NCI-H345 (cell line): Measurements from ENCODE around the gene TRABD.
"Not testable (repeated sequence)": the region's sequence is repeated elsewhere in the genome, so short reads cannot be mapped to it uniquely, and the experiment has no call there.

ENCODE experiments used
- DNase-seq: peaks from one replicate; lab custom pipeline; 2025; lab: John Stamatoyannopoulos, UW

TRABD gene

DNA sequence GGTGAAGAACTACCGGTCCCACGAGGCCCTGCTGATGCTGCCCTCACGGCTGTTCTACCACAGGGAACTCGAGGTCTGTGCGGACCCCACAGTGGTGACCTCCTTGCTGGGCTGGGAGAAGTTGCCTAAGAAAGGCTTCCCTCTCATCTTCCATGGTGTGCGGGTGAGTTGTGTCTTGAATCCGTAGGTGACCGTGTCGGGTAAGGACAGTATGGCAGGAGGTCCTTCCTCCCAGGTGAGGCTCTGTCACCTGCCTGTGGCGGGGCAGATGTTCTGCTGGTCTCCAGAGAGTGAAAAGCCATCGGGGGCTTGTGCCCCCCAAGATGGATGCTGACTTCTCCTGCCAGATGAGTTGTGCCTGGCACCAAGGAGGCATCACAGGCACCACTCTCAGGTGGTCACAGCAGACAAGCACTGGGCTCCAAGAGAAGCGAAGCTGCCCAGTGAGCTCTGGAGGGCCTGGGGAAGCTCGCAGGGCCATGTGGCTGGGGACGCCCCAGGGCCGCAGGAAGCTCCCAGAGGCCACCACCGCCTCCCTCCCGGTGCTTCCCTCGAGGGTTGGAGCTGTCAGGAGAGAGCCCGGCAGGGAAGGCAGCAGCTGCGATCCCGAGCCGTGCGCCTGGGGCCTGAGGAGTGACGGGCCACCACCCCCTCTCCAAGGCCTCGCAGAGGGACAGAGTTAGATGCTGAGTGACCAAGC is 32.5 kb upstream of the TRABD start:
- DNase-seq: no peak

DNA sequence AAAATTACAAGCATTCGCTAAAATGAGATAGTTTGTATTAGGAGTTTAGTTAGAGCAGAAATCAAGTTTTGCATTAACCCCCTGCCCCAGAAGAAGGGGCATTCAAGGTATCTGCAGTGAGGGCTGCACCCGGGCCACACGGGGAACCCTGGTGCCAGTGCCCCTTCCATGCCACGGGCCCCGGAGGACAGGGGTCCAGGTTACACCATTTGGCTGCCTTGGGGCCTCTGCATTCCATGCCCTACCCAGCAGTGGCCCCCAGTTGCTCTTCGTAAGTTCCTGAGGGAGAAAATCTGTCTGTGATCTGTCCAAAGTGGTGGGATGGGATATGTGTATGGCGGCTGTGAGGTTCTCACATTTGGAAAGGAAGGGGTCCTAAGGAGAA is 32.0 kb upstream of the TRABD start:
- DNase-seq: no peak

DNA sequence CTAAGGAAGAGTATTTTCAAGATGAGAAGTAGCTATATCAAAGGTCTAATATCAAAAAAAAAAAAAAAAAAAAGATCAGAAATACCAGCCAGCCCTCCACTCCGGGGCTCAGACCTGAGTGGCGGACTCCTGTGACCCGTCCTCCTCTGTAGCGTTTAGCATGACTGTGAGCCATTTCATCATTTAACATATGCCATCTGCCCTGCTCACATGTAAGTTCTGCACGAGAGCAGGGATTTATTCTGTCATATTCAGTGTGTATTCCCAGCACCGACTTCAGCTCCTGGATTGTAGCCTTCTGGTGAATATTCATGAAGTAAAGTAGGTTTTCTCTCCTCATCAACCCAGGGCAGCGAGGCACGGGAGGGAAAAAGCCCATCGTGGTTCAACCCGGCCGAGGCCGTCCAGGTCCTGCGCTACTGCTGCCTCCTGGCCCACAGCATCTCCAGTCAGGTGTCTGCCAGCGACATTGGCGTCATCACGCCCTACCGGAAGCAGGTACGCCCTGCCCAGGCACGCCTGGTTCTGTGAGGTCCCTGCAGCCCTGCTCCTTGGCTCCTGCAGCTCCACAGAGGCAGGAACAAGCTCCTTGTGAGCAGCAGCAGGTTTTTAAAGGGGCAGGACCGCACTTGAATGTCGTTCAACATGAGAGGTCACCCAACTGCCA is 27.9 kb upstream of the TRABD start:
- no peak for DNase-seq

DNA sequence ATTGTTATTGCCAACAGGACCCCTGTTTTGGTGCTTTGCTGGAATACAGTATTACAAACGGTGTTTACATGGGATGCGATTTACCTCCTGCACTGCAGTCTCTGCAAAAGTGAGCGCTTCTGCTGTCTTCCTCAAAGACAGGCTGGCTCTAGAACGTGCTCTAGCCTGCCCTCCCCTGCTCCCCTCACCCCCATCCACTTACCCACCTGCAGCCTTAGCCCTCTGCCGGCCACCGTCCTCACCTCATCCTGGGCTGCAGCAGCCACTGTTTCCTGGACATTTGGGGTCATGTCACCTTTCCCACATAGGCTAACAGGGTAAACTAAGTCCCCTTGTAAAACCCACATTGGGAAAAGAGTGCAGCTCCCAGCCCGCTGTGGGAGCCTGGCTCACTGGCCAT is 24.8 kb upstream of the TRABD start:
- no peak for DNase-seq

DNA sequence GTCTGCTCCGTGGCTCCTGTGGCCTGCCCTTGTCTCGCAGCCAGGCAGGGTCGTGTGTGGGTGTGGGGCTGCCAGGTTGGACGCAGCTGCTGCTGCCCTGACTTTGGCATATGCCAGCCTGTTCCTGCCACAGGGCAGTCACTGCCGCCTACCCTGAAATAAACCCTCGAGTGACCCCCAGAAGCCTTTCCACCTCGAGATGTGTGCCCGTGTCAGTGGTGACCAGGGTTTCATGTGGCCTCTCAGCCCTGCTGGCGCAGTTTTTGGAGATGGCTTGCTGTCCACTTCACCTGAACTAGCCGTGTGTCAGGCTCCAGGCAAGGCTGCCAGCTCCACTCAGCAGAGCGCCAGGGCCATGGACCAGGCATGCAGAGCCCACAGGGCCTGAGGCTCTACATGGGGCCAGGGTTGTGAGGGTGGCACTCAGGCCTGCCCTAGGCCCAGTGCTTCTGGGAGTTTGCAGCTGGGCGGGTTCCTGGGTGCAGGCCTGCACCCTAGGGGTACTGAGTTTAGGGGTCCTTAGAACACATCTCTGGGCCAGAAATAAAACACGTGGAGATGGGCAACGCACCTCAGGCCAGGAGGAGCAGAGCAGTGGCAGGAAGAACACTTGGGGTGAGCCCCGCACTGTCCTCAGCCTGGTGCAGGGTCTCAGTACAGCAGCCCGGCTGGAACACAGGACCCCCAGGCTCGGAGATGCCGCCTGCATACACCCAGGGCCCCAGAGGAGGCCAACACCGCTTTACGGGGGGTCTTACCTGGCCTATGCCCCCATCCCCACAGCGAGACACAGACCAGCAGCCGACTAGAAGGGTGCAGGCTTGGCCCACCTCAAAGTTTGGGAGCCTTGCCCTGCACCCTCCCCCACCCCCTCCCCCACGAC is 24.0 kb upstream of the TRABD start:
- no peak for DNase-seq

DNA sequence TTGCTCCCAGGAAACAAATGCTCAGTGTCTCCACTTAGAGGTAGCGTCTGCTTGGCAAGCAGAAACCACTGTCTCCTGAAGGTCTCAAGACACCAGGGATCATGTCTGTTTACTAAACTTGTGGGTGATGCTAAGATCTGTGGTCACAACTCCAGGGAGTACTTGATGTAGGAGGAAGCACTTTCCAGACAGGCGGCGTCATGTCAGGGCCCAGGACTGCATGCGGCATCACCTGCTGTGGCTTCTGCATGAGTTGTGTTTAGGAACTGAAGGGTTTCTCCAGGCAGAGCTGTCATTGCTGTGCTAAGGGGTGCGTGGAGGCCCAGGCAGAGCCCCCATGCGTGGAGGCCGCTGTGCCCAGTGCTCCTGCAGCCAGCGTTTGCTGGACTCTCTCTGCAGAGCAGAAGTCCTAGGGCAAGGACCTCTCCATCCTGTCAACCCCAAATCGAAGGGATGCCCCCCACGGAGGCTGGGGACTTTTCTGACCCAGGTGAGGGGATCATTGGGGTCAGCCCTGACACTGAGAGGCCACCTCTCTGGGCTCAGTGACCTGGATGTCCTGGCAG is 23.2 kb upstream of the TRABD start:
- no peak for DNase-seq

DNA sequence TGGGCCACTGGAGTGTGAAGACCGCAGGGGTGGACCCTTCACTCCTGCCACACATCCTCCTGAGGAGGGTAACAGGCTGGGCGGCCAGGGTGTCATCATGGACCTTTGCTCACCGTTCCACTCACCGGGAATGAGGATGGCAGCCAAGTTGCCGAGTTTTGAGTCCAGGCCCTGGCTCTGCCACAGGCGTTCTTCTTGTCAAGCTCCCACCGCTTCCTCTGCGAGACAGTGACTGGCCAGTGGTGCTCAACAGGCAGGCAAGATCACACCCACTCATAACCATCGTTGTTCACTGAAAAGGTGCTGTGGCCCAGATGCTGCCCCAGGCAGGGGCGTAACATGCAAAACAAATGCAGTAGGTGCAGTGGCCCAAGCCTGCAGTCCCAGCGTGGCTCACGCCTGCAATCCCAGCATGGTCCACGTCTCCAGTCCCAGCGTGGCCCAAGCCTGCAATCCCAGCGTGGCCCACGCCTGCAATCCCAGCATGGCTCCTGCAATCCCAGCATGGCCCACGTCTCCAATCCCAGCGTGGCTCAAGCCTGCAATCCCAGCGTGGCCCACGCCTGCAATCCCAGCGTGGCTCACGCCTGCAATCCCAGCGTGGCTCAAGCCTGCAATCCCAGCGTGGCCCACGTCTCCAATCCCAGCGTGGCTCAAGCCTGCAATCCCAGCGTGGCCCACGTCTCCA is 20.1 kb upstream of the TRABD start:
- DNase-seq: no peak

DNA sequence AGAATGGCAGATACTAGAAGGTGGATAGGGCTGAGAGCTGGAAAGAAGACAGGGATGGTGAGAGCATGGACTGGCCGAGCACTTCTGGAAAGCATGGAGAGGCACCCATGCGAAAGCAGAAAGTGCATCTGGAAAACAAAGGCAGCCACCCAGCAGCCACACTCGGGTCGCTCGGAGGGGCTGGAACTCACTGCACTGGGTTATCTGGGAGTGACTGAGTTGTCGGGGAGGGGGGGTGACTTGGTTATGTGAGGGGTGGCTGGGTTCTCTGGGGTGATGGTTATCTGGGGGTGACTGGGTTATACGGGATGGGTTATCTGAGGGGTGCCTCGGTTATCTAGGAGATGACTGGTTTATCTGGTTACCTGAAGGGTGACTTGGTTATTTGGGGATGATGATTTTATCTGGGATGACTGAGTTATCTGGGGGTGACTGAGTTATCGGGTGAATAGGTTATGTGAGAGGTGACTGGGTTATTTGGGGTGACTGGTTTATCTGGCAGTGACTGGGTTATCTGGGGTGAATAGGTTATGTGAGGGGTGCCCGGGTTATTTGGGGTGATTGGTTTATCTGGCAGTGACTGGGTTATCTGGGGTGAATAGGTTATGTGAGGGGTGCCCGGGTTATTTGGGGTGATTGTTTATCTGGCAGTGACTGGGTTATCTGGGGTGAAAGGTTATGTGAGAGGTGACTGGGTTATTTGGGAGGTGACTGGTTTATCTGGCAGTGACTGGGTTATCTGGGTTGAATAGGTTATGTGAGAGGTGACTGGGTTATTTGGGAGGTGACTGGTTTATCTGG is 17.8 kb upstream of the TRABD start:
- DNase-seq: no peak

DNA sequence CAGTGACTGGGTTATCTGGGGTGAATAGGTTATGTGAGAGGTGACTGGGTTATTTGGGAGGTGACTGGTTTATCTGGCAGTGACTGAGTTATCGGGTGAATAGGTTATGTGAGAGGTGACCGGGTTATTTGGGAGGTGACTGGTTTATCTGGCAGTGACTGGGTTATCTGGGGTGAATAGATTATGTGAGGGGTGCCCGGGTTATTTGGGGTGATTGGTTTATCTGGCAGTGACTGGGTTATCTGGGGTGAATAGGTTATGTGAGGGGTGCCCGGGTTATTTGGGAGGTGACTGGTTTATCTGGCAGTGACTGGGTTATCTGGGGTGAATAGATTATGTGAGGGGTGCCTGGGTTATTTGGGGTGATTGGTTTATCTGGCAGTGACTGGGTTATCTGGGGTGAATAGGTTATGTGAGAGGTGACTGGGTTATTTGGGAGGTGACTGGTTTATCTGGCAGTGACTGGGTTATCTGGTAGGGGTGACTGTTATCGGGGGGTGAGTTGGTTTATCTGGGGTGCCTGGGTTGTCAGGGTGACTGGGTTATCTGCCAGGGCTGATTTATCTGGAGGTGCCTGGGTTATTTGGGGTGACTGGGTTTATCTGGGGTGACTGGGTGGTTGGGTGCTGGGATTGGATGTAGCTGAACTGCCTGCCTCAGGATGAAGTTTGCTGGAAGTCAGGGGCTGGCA is 17.1 kb upstream of the TRABD start:
- DNase-seq: not testable (repeated sequence)

DNA sequence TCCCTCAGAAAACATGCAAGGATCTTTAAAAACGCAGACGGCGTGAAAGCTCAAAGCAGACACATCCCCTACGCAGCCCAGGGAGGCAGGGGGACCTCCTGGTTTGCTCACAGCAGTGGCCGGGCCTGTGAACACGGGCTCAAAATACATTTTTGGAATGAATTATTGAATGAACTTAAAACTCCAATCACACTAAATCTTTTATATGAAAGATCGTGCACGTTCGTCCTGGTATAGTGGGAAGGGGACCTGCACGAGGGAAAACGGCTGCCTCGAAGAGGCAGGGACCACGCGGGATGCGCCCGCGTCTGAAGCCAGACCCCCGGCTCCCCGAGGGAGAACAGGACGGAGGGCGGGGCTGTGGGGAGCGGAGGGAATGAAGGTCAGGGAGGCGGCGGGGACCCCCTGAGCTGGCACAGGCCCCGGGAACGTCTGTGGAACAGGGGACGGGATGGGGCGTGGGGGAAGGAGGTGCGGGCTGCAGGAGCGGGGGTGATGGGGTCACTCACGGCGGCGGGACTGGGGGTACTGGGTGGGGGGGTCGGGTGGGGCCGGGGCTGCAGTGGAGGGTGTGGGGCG is 16.4 kb upstream of the TRABD start:
- DNase-seq: no peak

DNA sequence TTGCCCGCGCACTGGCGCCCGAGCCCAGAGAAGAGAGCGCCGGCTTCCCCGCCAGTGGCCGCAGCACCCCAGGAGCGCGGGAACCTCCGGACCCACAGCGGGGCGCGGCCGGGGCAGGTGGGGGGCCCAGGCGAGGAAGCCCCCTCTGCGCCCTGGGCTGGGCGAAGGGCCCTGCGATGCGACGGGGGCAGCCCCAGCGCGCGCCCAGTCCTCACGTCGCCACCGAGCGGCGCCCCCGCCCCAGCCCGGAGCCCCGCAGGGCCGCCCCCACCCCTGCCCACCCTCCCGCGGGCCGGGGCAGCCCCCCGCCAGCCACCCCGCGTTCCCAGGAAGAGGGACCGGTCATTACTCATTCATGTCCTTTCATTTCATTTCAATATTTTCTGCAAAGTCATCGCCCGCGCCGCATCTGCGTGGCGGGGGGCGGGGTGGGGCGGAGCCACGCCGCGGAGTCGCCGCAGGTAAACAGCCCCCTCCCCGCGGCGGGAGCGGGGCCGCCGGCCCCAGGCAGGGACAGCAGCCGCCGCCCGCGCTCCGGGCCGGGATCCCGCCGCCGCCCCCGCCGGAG is 15.9 kb upstream of the TRABD start:
- peak; percentile 41 for DNase-seq

DNA sequence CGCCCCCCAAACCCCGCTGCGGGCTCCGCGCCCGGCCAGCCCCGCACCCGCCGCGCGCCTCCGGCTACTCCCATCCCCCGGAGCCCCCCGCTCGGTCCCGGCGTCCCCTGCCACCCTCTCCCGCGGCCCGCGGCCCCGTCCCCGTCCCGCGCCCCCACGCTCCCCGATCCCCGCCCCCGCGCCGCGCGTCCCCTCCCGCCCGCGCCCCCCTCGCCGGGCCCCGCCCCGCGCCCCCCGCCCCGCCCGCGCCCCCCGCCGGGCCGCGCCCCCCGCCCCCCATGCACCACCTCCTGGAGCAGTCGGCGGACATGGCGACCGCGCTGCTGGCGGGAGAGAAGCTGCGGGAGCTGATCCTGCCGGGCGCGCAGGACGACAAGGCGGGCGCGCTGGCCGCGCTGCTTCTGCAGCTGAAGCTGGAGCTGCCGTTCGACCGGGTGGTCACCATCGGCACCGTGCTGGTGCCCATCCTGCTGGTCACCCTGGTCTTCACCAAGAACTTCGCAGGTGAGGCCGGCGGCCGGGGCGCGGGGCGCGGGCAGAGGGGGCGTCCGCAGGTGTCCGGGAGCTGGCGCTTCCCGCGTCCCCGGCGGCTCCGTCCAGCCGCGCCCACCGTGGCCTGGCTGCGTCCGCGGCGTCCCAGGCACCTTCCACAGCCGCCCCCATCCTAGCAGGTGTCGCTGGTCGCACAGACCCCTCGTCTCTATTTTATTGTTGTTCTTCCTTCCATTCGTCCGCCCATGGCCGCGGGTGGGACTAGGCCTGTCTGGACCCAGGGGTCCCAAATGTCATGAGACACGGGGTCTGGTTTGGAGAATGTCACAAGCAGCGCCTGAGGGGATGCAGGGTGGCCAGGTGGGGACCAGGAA is 15.0 kb upstream of the TRABD start, which contains the start of gene PANX2:
Gene PANX2, plus strand, starts transcription at position 279 of the 866 bp plus-strand sequence. Its CDS starts 0 bp downstream, at position 279.
- peak; percentile 19 for DNase-seq

DNA sequence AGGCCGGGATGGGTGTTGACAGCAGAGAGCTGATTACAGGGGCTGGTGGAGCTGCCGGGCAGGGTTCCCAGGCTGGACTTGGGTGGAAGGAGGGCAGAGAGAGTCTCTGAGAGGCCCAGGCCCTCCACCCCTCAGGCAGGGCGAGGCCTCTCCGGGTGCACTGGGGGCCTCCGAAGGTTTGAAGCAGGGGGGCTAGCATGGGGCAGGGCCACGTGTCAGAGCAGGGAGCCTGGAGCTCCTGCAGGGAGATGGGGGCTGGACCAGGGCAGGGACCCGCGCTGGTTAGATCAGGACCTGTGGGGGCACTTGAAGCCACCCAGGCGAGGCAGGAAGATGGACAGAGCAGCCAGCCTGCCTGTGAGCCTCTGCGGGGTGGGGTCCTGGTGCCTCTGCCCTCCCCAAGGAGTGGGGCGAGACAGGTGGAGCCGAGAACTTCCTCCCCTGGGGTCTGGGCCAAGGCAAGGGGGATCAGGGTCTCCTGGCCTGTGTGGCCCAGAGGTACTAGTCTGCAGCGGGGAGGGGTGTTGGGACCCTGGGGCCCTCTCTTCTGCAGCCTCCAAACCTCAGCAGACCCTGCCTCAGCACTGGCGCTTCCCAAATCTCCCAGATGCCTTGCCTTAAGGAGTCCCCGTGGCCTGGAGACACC is 14.3 kb upstream of the TRABD start:
- no peak for DNase-seq

DNA sequence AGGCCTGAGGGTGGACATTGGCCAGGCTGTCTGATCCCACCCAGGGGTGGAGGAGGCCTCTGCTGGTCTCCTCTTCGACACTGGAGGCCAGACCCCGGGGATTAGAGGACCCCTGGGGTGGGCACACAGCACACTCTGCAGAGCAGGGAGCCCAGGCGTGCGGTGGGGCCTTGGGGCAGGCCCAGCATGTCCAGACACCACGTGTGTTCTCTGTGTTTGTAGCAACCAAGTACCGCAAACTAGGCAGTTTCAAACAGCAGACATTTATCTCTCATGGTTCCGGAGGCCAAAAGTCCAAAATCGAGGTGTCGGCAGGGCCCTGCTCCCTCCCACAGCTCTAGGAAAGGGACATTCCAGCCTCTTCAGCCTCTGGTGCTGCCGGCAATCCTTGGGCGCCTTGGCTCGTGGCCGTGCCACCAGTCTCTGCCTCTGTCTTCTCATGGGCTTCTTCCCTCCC is 13.7 kb upstream of the TRABD start:
- no peak for DNase-seq

DNA sequence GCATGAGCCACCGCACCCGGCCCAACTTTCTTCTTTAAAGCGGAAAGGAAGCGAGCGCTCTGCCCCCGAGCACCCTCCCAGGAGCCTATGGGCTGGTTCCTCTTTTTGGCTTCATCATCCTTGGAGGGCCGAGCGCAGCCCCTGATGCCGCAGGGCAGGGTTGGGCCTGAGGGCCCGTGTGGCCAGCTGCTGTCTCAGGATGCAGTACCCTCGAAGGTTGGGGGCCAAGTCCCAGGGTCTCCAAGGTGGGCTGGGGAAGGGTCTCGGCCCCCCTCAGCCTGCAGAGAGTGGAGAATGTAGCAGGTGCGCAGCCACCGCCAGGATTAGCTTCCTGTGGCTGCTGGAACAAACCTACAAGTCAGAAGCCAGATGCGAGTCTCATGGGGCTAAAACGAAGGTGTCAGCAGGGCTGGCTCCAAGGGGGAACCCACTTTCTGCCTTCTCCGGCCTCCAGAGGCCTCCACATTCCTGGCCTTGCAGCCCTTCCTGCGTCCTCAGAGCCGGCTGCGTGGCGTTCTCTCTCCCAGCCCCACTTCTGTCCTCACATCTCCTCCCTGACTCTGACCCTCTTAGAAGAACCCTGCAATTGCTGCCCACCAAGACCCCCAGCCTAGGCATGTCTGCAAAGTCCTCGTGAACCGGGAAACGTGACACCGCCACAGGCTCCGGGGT is 12.3 kb upstream of the TRABD start:
- DNase-seq: no peak

DNA sequence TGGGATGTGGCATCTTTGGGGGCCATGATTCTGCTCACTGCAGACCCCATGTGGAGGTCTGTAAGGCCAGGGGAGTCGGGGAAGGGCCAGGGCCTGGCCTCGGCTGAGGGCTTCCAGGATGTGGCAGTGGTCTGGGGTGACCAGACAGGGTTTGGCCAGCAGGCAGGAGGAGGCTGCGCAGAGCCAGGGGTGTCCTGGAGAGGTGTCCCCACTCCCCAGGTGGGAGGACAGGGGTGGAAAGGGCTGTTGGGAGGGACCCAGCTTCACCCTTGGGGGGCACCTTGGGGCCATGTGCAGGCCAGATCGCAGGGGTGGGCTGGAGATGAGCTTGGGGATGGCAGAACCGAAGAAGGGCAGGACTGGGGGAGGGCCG is 11.7 kb upstream of the TRABD start:
- no peak for DNase-seq

DNA sequence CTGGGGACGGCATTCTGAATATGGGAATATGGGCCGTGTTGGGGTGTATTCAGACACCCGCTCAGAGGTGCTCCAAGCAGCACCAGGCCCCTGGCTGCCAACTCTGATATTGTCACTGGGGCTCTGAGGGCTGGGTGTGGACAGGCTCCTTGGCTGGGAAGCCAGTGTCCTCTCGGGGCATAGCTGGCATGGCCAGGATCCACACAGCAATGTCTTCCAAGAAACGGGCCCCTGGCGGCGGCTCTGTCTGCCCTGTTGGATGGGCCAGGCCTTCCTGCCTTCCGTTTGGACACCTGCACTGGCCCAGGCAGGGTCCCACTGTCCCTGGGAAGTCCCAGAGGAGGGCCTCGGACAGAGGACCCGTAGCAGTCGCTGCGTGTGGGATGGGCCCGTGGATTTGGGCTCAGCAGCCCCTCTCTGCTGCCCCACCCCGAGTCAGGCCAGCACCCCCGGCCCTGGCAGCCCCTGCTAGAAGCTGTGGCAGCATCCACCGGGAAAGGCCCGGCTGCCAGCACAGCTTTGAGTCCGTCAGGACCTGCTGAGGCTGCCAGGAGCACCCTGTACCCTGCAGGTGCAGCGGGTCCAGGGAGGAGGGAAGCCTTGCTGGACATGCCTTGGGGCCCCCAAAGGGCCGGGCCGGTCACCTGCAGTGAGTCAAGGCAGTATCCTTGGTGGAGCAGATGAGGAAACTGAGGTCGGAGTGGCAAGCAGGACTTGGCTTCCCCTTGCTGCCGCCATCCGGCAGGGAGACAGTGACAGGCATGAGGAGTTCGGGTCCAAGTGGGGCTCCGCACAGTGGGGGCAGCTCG is 11.1 kb upstream of the TRABD start:
- no peak for DNase-seq
